WTC11 (cell line): ENCODE data around the gene BCAS1. TPM values are rescaled to one million over a fixed set of nuclear protein-coding genes. Genes with fewer than 3 reads are reported as not detected.

Experiments
- ATAC-seq: fragments of 200-7000 bp; cut with Tn5 transposase; 2 replicates; pipeline ENCODE4 v1.10.0; 2021; ENCODE audit warnings: mild to moderate bottlenecking, moderate library complexity
- CTCF ChIA-PET: fragments of 300-600 bp; sonication (Branson Sonifier 250); formaldehyde crosslinking; loops from one replicate; lab custom pipeline; 2021; ENCODE audit warnings: antibody characterized with exemption; lab: Charles Lee
- POLR2A ChIA-PET: fragments of 350-600 bp; sonication (Branson Sonifier 250); formaldehyde crosslinking; loops from one replicate; lab custom pipeline; 2021; ENCODE audit warnings: antibody characterized with exemption; lab: Charles Lee
- DNase-seq: peaks from one replicate; pipeline ENCODE4 v3.0.0; 2021; ENCODE audit warnings: low spot score
- H3K27ac Mint-ChIP-seq: 2 replicates; pipeline ENCODE4 v1.8.0; 2021; ENCODE audit warnings: mixed read lengths
- H3K27me3 Mint-ChIP-seq: 2 replicates; pipeline ENCODE4 v1.8.0; 2021; ENCODE audit warnings: low read depth, mild to moderate bottlenecking, moderate library complexity, mixed read lengths
- H3K36me3 Mint-ChIP-seq: 2 replicates; pipeline ENCODE4 v1.8.0; 2021; ENCODE audit warnings: mixed read lengths
- H3K4me1 Mint-ChIP-seq: 2 replicates; pipeline ENCODE4 v1.8.0; 2022; ENCODE audit warnings: mixed read lengths
- H3K4me3 Mint-ChIP-seq: 2 replicates; pipeline ENCODE4 v1.8.0; 2021; ENCODE audit warnings: mild to moderate bottlenecking, moderate library complexity, mixed read lengths
- H3K9me3 Mint-ChIP-seq: 2 replicates; pipeline ENCODE4 v1.8.0; 2021; ENCODE audit warnings: mixed read lengths
- CREM ChIP-seq: sonication (generic); formaldehyde crosslinking; IDR thresholded peaks from 2 replicates; pipeline ENCODE4 v1.8.1; 2022; ENCODE audit warnings: mild to moderate bottlenecking, missing genetic modification reagents, moderate library complexity
- EMX1 ChIP-seq: fragments of 250-450 bp; sonication (Bioruptor Pico); IDR thresholded peaks from 2 replicates; pipeline ENCODE4 v1.8.0; 2021; ENCODE audit warnings: mild to moderate bottlenecking
- ETV6 ChIP-seq: sonication (generic); formaldehyde crosslinking; IDR thresholded peaks from 2 replicates; pipeline ENCODE4 v1.8.1; 2022; ENCODE audit warnings: mild to moderate bottlenecking, missing genetic modification reagents
- GRHL2 ChIP-seq: fragments of 250-450 bp; sonication (Bioruptor Pico); IDR thresholded peaks from 2 replicates; pipeline ENCODE4 v1.8.0; 2022; ENCODE audit warnings: mild to moderate bottlenecking, moderate library complexity; ENCODE audit not compliant: insufficient replicate concordance, severe bottlenecking
- GTF2I ChIP-seq: fragments of 250-450 bp; sonication (Bioruptor Pico); conservative IDR thresholded peaks from 2 replicates; pipeline ENCODE4 v1.4.0; 2021; ENCODE audit warnings: mild to moderate bottlenecking
- HMGA2 ChIP-seq: fragments of 250-450 bp; sonication (Bioruptor Pico); IDR thresholded peaks from 2 replicates; pipeline ENCODE4 v1.4.0; 2021; ENCODE audit warnings: mild to moderate bottlenecking, moderate library complexity
- NFE2L1 ChIP-seq: sonication (generic); formaldehyde crosslinking; IDR thresholded peaks from 2 replicates; pipeline ENCODE4 v1.8.1; 2023; ENCODE audit warnings: missing genetic modification reagents
- NR1H2 ChIP-seq: sonication (generic); formaldehyde crosslinking; IDR thresholded peaks from 2 replicates; pipeline ENCODE4 v1.9.0; 2021; ENCODE audit warnings: mild to moderate bottlenecking, moderate library complexity, missing genetic modification reagents
- OVOL2 ChIP-seq: fragments of 250-450 bp; sonication (Bioruptor Pico); IDR thresholded peaks from 2 replicates; pipeline ENCODE4 v1.9.0; 2021; ENCODE audit warnings: mild to moderate bottlenecking, borderline replicate concordance
- SOX15 ChIP-seq: fragments of 250-450 bp; sonication (Bioruptor Pico); IDR thresholded peaks from 2 replicates; pipeline ENCODE4 v1.9.0; 2021; ENCODE audit warnings: mild to moderate bottlenecking
- TP53 ChIP-seq: sonication (generic); formaldehyde crosslinking; IDR thresholded peaks from 2 replicates; pipeline ENCODE4 v1.8.1; 2023; ENCODE audit warnings: mild to moderate bottlenecking, missing genetic modification reagents
- ZNF263 ChIP-seq: sonication (generic); formaldehyde crosslinking; IDR thresholded peaks from 2 replicates; pipeline ENCODE4 v1.8.1; 2022; ENCODE audit warnings: low read depth, mild to moderate bottlenecking, moderate library complexity, missing genetic modification reagents
- ZNF671 ChIP-seq: fragments of 250-450 bp; sonication (Bioruptor Pico); IDR thresholded peaks from 2 replicates; pipeline ENCODE4 v1.8.0; 2021; ENCODE audit warnings: mild to moderate bottlenecking
- total RNA-seq: library from RNA; stranded (reverse); gene quantifications from 3 replicates; pipeline ENCODE4 v1.2.3, GENCODE V29; 2021
- TF ChIP-seq, protein P1 (sequence below): sonication (generic); formaldehyde crosslinking; conservative IDR thresholded peaks from 2 replicates; pipeline ENCODE4 v1.8.1; 2023; ENCODE audit warnings: mild to moderate bottlenecking, low read depth, missing genetic modification reagents, moderate library complexity
- TF ChIP-seq, protein P2 (sequence below): sonication (generic); formaldehyde crosslinking; IDR thresholded peaks from 2 replicates; pipeline ENCODE4 v1.8.0; 2022; ENCODE audit warnings: missing genetic modification reagents
- TF ChIP-seq, protein P3 (sequence below): fragments of 250-450 bp; sonication (Bioruptor Pico); IDR thresholded peaks from 2 replicates; pipeline ENCODE4 v1.9.0; 2021; ENCODE audit warnings: moderate library complexity, mild to moderate bottlenecking, inconsistent platforms, borderline replicate concordance
- TF ChIP-seq, protein P4 (sequence below): fragments of 200-600 bp; IDR thresholded peaks from 2 replicates; pipeline ENCODE4 v1.8.0; 2022; ENCODE audit warnings: antibody characterized with exemption
- TF ChIP-seq, protein P5 (sequence below): fragments of 250-450 bp; sonication (Bioruptor Pico); IDR thresholded peaks from 2 replicates; pipeline ENCODE4 v1.9.0; 2021; ENCODE audit warnings: mild to moderate bottlenecking

BCAS1 gene
- total RNA-seq, 1 experiment from 2014 or later: 0.11 TPM

DNA sequence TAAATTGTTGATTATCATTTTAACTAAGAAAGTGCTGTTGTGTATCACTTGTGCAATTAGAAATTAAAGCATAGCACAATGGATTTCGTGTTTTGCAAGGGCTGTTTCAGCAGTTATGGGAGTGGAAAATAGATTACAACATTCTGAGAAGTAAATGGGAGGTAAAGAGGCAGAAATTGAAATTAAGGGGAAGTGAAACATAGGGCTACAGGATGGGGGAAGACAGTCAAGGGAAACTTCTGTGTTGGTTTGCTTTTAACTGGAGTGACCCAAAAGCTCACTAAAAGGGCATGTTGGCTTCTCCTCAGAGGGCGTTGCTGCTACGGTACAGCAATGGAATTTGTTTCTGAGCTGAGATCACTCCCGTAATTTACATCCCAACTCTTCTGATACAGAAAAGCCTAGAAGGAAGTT, 147.5 kb downstream of the BCAS1 start (continued):
- TF ChIP-seq, protein P1, sequence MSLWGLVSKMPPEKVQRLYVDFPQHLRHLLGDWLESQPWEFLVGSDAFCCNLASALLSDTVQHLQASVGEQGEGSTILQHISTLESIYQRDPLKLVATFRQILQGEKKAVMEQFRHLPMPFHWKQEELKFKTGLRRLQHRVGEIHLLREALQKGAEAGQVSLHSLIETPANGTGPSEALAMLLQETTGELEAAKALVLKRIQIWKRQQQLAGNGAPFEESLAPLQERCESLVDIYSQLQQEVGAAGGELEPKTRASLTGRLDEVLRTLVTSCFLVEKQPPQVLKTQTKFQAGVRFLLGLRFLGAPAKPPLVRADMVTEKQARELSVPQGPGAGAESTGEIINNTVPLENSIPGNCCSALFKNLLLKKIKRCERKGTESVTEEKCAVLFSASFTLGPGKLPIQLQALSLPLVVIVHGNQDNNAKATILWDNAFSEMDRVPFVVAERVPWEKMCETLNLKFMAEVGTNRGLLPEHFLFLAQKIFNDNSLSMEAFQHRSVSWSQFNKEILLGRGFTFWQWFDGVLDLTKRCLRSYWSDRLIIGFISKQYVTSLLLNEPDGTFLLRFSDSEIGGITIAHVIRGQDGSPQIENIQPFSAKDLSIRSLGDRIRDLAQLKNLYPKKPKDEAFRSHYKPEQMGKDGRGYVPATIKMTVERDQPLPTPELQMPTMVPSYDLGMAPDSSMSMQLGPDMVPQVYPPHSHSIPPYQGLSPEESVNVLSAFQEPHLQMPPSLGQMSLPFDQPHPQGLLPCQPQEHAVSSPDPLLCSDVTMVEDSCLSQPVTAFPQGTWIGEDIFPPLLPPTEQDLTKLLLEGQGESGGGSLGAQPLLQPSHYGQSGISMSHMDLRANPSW (CRISPR knock-in tag): no peak
- TF ChIP-seq OVOL2 (CRISPR knock-in tag): no peak

DNA sequence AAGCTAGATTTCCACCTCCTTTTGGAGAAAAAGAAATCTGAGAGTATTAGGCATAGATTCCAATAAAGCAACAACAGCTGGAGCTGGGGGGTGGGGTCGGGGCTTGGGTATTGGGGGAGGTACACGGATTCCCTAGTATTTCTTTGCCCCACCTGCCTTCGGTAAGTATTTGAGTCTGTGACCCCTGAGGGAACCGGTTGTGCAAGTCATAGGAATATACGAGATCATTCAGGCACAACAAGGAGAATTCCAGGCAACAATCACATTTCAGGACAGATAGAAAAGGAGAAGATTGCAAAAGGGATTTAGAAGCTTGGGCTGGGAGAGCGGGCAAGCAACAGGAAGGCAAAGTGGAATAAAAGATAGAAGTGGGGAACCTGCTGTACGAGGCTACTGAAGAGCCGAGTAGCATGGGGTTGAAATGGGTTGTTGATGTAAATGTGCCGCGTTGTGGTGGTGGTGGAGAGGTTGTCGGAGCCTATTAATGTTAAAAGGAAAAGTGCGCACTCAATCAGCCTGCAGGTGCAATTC, 148.9 kb downstream of the BCAS1 start:
- H3K27me3 Mint-ChIP-seq: no peaks in the 10 kb centered on the region; the same call in 1 of the 2 replicates
- H3K4me1 Mint-ChIP-seq: peaks cover 49% of the 10 kb centered on the region
- no peak for TF ChIP-seq OVOL2 (CRISPR knock-in tag)
- no peak overlapping the region for H3K4me3 Mint-ChIP-seq
- H3K36me3 Mint-ChIP-seq: no peaks in the 10 kb centered on the region
- POLR2A ChIA-PET: no interaction called here
- 0 out of 2 replicates have a peak, but pooled peaks cover 3% of the 10 kb centered on the region for H3K9me3 Mint-ChIP-seq
- ATAC-seq (no peak), DNase-seq (no peak)
- CTCF ChIA-PET: no interaction called here
- H3K27ac Mint-ChIP-seq: peak overlapping the region; percentile 29

DNA sequence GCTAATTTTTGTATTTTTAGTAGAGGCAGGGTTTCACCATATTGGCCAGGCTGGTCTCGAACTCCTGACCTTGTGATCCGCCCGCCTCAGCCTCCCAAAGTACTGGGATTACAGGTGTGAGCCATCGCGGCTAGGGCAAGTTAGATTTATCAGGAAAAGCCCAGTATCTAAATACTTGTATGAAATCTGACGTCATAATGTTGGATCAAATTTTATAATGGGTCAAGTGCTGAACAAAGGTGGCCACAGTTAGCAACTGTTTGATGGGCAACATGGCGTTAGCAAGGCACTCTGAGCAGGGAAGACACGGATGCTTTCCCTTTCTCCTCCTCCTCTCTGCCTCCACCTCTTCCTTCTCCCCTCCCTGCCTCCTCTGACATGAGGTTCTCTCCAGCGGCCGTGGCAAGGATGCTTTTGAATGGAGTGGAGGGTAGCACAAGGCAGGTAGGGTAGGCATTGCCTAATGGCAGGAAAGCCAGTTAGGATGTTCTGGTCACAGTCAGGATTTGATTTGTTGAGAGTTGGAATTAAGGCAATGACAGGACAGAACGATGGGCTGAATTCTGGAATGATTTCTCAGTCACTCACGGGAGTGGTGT, 149.6 kb downstream of the BCAS1 start:
- H3K27me3 Mint-ChIP-seq: no peaks in the 10 kb centered on the region; the same call in 1 of the 2 replicates
- POLR2A ChIA-PET: no interaction called here
- ATAC-seq: no peak
- H3K9me3 Mint-ChIP-seq: 0 out of 2 replicates have a peak, but pooled peaks cover 3% of the 10 kb centered on the region
- H3K4me3 Mint-ChIP-seq: no peak overlapping the region
- no peaks in the 10 kb centered on the region for H3K36me3 Mint-ChIP-seq
- H3K4me1 Mint-ChIP-seq: peaks cover 46% of the 10 kb centered on the region
- no peak for DNase-seq
- CTCF ChIA-PET: no interaction called here
- H3K27ac Mint-ChIP-seq: peak overlapping the region; percentile 80; the same call in 1 of the 2 replicates
- TF ChIP-seq, protein P2, sequence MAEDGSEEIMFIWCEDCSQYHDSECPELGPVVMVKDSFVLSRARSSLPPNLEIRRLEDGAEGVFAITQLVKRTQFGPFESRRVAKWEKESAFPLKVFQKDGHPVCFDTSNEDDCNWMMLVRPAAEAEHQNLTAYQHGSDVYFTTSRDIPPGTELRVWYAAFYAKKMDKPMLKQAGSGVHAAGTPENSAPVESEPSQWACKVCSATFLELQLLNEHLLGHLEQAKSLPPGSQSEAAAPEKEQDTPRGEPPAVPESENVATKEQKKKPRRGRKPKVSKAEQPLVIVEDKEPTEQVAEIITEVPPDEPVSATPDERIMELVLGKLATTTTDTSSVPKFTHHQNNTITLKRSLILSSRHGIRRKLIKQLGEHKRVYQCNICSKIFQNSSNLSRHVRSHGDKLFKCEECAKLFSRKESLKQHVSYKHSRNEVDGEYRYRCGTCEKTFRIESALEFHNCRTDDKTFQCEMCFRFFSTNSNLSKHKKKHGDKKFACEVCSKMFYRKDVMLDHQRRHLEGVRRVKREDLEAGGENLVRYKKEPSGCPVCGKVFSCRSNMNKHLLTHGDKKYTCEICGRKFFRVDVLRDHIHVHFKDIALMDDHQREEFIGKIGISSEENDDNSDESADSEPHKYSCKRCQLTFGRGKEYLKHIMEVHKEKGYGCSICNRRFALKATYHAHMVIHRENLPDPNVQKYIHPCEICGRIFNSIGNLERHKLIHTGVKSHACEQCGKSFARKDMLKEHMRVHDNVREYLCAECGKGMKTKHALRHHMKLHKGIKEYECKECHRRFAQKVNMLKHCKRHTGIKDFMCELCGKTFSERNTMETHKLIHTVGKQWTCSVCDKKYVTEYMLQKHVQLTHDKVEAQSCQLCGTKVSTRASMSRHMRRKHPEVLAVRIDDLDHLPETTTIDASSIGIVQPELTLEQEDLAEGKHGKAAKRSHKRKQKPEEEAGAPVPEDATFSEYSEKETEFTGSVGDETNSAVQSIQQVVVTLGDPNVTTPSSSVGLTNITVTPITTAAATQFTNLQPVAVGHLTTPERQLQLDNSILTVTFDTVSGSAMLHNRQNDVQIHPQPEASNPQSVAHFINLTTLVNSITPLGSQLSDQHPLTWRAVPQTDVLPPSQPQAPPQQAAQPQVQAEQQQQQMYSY (CRISPR knock-in tag): no peak
- TF ChIP-seq, protein P3, sequence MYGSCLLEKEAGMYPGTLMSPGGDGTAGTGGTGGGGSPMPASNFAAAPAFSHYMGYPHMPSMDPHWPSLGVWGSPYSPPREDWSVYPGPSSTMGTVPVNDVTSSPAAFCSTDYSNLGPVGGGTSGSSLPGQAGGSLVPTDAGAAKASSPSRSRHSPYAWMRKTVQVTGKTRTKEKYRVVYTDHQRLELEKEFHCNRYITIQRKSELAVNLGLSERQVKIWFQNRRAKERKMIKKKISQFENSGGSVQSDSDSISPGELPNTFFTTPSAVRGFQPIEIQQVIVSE: no peak
- TF ChIP-seq ZNF263 (CRISPR knock-in tag): no peak
- no peak for TF ChIP-seq NR1H2 (CRISPR knock-in tag)
- TF ChIP-seq HMGA2: no peak
- TF ChIP-seq OVOL2 (CRISPR knock-in tag): no peak
- TF ChIP-seq, protein P4, sequence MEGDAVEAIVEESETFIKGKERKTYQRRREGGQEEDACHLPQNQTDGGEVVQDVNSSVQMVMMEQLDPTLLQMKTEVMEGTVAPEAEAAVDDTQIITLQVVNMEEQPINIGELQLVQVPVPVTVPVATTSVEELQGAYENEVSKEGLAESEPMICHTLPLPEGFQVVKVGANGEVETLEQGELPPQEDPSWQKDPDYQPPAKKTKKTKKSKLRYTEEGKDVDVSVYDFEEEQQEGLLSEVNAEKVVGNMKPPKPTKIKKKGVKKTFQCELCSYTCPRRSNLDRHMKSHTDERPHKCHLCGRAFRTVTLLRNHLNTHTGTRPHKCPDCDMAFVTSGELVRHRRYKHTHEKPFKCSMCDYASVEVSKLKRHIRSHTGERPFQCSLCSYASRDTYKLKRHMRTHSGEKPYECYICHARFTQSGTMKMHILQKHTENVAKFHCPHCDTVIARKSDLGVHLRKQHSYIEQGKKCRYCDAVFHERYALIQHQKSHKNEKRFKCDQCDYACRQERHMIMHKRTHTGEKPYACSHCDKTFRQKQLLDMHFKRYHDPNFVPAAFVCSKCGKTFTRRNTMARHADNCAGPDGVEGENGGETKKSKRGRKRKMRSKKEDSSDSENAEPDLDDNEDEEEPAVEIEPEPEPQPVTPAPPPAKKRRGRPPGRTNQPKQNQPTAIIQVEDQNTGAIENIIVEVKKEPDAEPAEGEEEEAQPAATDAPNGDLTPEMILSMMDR: no peak
- TF ChIP-seq, all 79 proteins: peak for 0

DNA sequence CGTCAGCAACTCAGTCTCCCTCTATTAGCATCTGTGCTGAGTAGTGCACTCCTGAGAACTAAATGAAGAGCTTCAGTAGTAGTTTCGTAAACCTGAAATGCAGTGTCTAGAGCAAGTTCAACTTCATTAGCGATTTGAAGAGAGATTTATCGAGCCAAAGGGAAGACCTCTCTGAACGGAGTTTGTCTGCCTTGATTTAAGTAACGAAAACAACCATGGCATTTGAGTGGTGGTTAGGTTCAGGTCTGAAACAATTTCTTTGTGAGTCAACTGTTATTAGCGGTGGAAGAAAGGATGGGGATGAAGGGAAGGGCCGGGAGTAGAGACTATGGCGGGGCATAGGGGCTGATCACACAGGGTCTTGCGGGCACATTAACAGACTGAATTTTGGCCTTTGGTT, 150.5 kb downstream of the BCAS1 start:
- no peak overlapping the region for H3K4me3 Mint-ChIP-seq
- H3K4me1 Mint-ChIP-seq: peaks cover 48% of the 10 kb centered on the region
- H3K27ac Mint-ChIP-seq: peak overlapping the region; percentile 45; the same call in 1 of the 2 replicates
- ChIA-PET POLR2A (no interaction called here), CTCF (interaction anchor here (0.9 to 1.0 kb wide), 2 partner anchors 184 to 507 kb away, joined by 3 to 4 read pairs; no protein-coding TSS in a partner anchor)
- DNase-seq (no peak), ATAC-seq (no peak)
- no peaks in the 10 kb centered on the region for H3K36me3 Mint-ChIP-seq
- no peaks in the 10 kb centered on the region; the same call in 1 of the 2 replicates for H3K27me3 Mint-ChIP-seq
- 0 out of 2 replicates have a peak, but pooled peaks cover 3% of the 10 kb centered on the region for H3K9me3 Mint-ChIP-seq
- TF ChIP-seq ETV6 (no peak), GTF2I (no peak), NFE2L1 (CRISPR knock-in tag) (no peak), TP53 (no peak), EMX1 (CRISPR knock-in tag) (no peak), GRHL2 (no peak), ZNF671 (CRISPR knock-in tag) (no peak), SOX15 (CRISPR knock-in tag) (no peak), CREM (CRISPR knock-in tag) (no peak)
- TF ChIP-seq, protein P5, sequence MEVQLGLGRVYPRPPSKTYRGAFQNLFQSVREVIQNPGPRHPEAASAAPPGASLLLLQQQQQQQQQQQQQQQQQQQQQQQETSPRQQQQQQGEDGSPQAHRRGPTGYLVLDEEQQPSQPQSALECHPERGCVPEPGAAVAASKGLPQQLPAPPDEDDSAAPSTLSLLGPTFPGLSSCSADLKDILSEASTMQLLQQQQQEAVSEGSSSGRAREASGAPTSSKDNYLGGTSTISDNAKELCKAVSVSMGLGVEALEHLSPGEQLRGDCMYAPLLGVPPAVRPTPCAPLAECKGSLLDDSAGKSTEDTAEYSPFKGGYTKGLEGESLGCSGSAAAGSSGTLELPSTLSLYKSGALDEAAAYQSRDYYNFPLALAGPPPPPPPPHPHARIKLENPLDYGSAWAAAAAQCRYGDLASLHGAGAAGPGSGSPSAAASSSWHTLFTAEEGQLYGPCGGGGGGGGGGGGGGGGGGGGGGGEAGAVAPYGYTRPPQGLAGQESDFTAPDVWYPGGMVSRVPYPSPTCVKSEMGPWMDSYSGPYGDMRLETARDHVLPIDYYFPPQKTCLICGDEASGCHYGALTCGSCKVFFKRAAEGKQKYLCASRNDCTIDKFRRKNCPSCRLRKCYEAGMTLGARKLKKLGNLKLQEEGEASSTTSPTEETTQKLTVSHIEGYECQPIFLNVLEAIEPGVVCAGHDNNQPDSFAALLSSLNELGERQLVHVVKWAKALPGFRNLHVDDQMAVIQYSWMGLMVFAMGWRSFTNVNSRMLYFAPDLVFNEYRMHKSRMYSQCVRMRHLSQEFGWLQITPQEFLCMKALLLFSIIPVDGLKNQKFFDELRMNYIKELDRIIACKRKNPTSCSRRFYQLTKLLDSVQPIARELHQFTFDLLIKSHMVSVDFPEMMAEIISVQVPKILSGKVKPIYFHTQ (CRISPR knock-in tag): no peak
